ENCODE data around the gene CHMP4A.

Gene CHMP4A

GRCh38 chr14:24255438-24255837 lies 42.1 kb upstream of the CHMP4A start:
- Histone ChIP-seq H3K4me3 (ENCODE audit: low read depth, low read length) (no peak overlapping the region), H3K4me1 (no peaks in the 10 kb centered on the region), H3K27me3 (no peaks in the 10 kb centered on the region), H3K9me3 (no peaks in the 10 kb centered on the region), H3K36me3 (no peaks in the 10 kb centered on the region)
- DNase-seq, result no peak
- no peak for TF ChIP-seq CTCF (IDR thresholded peaks at IDR 0.05; ENCODE audit: low read depth, low read length)

- TF ChIP-seq CTCF (IDR thresholded peaks at IDR 0.05; ENCODE audit: low read depth, low read length), result no peak
- Histone ChIP-seq H3K4me3 (ENCODE audit: low read depth, low read length) (no peak overlapping the region), H3K9me3 (no peaks in the 10 kb centered on the region), H3K27me3 (no peaks in the 10 kb centered on the region), H3K36me3 (no peaks in the 10 kb centered on the region), H3K4me1 (no peaks in the 10 kb centered on the region)
- DNase-seq, result no peak
Measured at GRCh38 chr14:24254630-24255392, 41.5 kb upstream of the CHMP4A start.

- H3K27me3 ChIP-seq, result no peaks in the 10 kb centered on the region
- H3K4me3 ChIP-seq (ENCODE audit: low read depth, low read length), result no peak overlapping the region
- no peak for DNase-seq
- TF ChIP-seq CTCF (IDR thresholded peaks at IDR 0.05; ENCODE audit: low read depth, low read length), result no peak
- no peaks in the 10 kb centered on the region for H3K36me3 ChIP-seq
- no peaks in the 10 kb centered on the region for H3K9me3 ChIP-seq
- no peaks in the 10 kb centered on the region for H3K4me1 ChIP-seq
Measured at GRCh38 chr14:24253936-24254335, 40.6 kb upstream of the CHMP4A start.

- no peak for TF ChIP-seq CTCF (IDR thresholded peaks at IDR 0.05; ENCODE audit: low read depth, low read length)
- Histone ChIP-seq H3K4me3 (ENCODE audit: low read depth, low read length) (no peak overlapping the region), H3K4me1 (no peaks in the 10 kb centered on the region), H3K9me3 (no peaks in the 10 kb centered on the region), H3K36me3 (no peaks in the 10 kb centered on the region), H3K27me3 (no peaks in the 10 kb centered on the region)
- DNase-seq, result no peak
Measured at GRCh38 chr14:24252289-24253124, 39.2 kb upstream of the CHMP4A start.

GRCh38 chr14:24251880-24252288 lies 38.6 kb upstream of the CHMP4A start:
- H3K9me3 ChIP-seq, result no peaks in the 10 kb centered on the region
- DNase-seq, result no peak
- no peaks in the 10 kb centered on the region for H3K27me3 ChIP-seq
- TF ChIP-seq CTCF (IDR thresholded peaks at IDR 0.05; ENCODE audit: low read depth, low read length), result no peak
- H3K4me3 ChIP-seq (ENCODE audit: low read depth, low read length), result no peak overlapping the region
- no peaks in the 10 kb centered on the region for H3K36me3 ChIP-seq
- H3K4me1 ChIP-seq, result no peaks in the 10 kb centered on the region

- Histone ChIP-seq H3K27me3 (no peaks in the 10 kb centered on the region), H3K9me3 (no peaks in the 10 kb centered on the region), H3K4me1 (no peaks in the 10 kb centered on the region), H3K36me3 (no peaks in the 10 kb centered on the region), H3K4me3 (ENCODE audit: low read depth, low read length) (no peak overlapping the region)
- DNase-seq, result no peak
- no peak for TF ChIP-seq CTCF (IDR thresholded peaks at IDR 0.05; ENCODE audit: low read depth, low read length)
Measured at GRCh38 chr14:24250354-24250753, 37.1 kb upstream of the CHMP4A start.

Measured in BE2C (cell line).